Esophagus (tissue), 2 donors: ENCODE results near the gene RUNX2. TPM values are rescaled to one million over a fixed set of nuclear protein-coding genes. Genes with fewer than 3 reads are reported as not detected.
"Not testable (repeated sequence)": the region's sequence is repeated elsewhere in the genome, so short reads cannot be mapped to it uniquely, and the experiment has no call there.

Source experiments
- H3K27ac ChIP-seq, 2 donors: one replicate each; pipeline ENCODE4 v1.5.1; 2013; ENCODE audit warnings: low read depth in 2 of 2, mild to moderate bottlenecking in 2 of 2, inconsistent platforms in 1 of 2, low read length in 1 of 2, moderate library complexity in 1 of 2
- H3K27me3 ChIP-seq, 2 donors: one replicate each; pipeline ENCODE4 v1.6.1; 2013; ENCODE audit warnings: low read length in 2 of 2, control low read depth in 1 of 2, mild to moderate bottlenecking in 1 of 2; ENCODE audit not compliant: insufficient read depth in 2 of 2, control insufficient read depth in 1 of 2
- H3K36me3 ChIP-seq, 2 donors: one replicate each; pipeline ENCODE4 v1.6.1; 2013; ENCODE audit warnings: low read length in 1 of 2; ENCODE audit not compliant: control insufficient read depth in 2 of 2, insufficient read depth in 2 of 2
- H3K4me1 ChIP-seq, 2 donors: one replicate each; pipeline ENCODE4 v1.6.1; 2013; ENCODE audit warnings: low read length in 1 of 2; ENCODE audit not compliant: control insufficient read depth in 2 of 2, insufficient read depth in 2 of 2
- H3K4me3 ChIP-seq, 2 donors: one replicate each; pipeline ENCODE4 v1.5.1; 2013; ENCODE audit warnings: low read length in 2 of 2, mild to moderate bottlenecking in 2 of 2, low read depth in 1 of 2, moderate library complexity in 1 of 2
- H3K9me3 ChIP-seq, 2 donors: one replicate each; pipeline ENCODE4 v1.6.1; 2013; ENCODE audit warnings: mild to moderate bottlenecking in 2 of 2, low read depth in 1 of 2, low read length in 1 of 2, moderate library complexity in 1 of 2; ENCODE audit not compliant: control insufficient read depth in 2 of 2, insufficient read depth in 1 of 2
- WGBS, 2 donors: extraction: QIAGEN DNeasy Blood & Tissue Kit; methylation state at CpG; one replicate each; pipeline ENCODE4 v1.1.7; 2013; 5-methylcytosine and 5-hydroxymethylcytosine counted together
- polyA plus RNA-seq, 2 donors: library from polyadenylated mRNA; stranded (reverse); fragments of 200-250 nt; gene quantifications; one replicate each; pipeline ENCODE4 v1.2.3, GENCODE V29; 2013
- donor health status: healthy with polysubstance abuse.
- donor health status: Bipolar disorder and iron deficiency.

RUNX2 gene
- polyA plus RNA-seq, 2 donors, result 0.31 to 0.75 TPM

GRCh38 chr6:45460166-45460565 lies 132.0 kb downstream of the RUNX2 start:
- Histone ChIP-seq H3K27me3 (no peaks in the 10 kb centered on the region), H3K9me3 (no peaks in the 10 kb centered on the region), H3K4me3 (no peak overlapping the region), H3K27ac (no peak overlapping the region), H3K36me3 (no peaks in the 10 kb centered on the region), H3K4me1 (no peaks in the 10 kb centered on the region)
- 99 to 100% methylated on average over 2 of the region's 2 CpGs for WGBS, 2 donors

GRCh38 chr6:45461486-45461885 lies 133.4 kb downstream of the RUNX2 start:
- Histone ChIP-seq H3K27ac (no peak overlapping the region), H3K27me3 (no peaks in the 10 kb centered on the region), H3K9me3 (no peaks in the 10 kb centered on the region), H3K36me3 (no peaks in the 10 kb centered on the region), H3K4me1 (no peaks in the 10 kb centered on the region), H3K4me3 (no peak overlapping the region)
- WGBS, 2 donors, result 53 to 70% methylated on average over 3 of the region's 3 CpGs

- no peaks in the 10 kb centered on the region for H3K27me3 ChIP-seq
- H3K36me3 ChIP-seq, result no peaks in the 10 kb centered on the region
- H3K4me1 ChIP-seq, result no peaks in the 10 kb centered on the region
- H3K9me3 ChIP-seq, result no peaks in the 10 kb centered on the region
- 69 to 72% methylated on average over 7 of the region's 7 CpGs for WGBS, 2 donors
- no peak overlapping the region for H3K27ac ChIP-seq
- no peak overlapping the region for H3K4me3 ChIP-seq
Observed at GRCh38 chr6:45462190-45463134, 134.3 kb downstream of the RUNX2 start.

GRCh38 chr6:45464685-45465084 lies 136.6 kb downstream of the RUNX2 start:
- no peak overlapping the region for H3K4me3 ChIP-seq
- H3K9me3 ChIP-seq, result no peaks in the 10 kb centered on the region
- no peak overlapping the region for H3K27ac ChIP-seq
- no peaks in the 10 kb centered on the region for H3K4me1 ChIP-seq
- no peaks in the 10 kb centered on the region for H3K27me3 ChIP-seq
- H3K36me3 ChIP-seq, result no peaks in the 10 kb centered on the region

- Histone ChIP-seq H3K4me3 (no peak overlapping the region), H3K27me3 (no peaks in the 10 kb centered on the region), H3K9me3 (no peaks in the 10 kb centered on the region), H3K36me3 (no peaks in the 10 kb centered on the region), H3K27ac (no peak overlapping the region), H3K4me1 (no peaks in the 10 kb centered on the region)
- 87 to 91% methylated on average over 4 of the region's 4 CpGs for WGBS, 2 donors
Observed at GRCh38 chr6:45466686-45467085, 138.6 kb downstream of the RUNX2 start.

- not testable (repeated sequence) for H3K27ac ChIP-seq, H3K9me3 ChIP-seq, H3K4me3 ChIP-seq, H3K27me3 ChIP-seq, H3K4me1 ChIP-seq, H3K36me3 ChIP-seq
- 97% methylated on average over 6 of the region's 6 CpGs for WGBS, 2 donors
Observed at GRCh38 chr6:45467417-45467816, 139.3 kb downstream of the RUNX2 start.

GRCh38 chr6:45467853-45468252 lies 139.7 kb downstream of the RUNX2 start:
- Histone ChIP-seq H3K9me3 (no peaks in the 10 kb centered on the region), H3K4me3 (no peak overlapping the region), H3K36me3 (no peaks in the 10 kb centered on the region), H3K27ac (no peak overlapping the region), H3K27me3 (no peaks in the 10 kb centered on the region), H3K4me1 (no peaks in the 10 kb centered on the region)
- 91 to 94% methylated on average over 3 of the region's 3 CpGs for WGBS, 2 donors

- H3K36me3 ChIP-seq, result no peaks in the 10 kb centered on the region
- H3K9me3 ChIP-seq, result no peaks in the 10 kb centered on the region
- no peak overlapping the region for H3K4me3 ChIP-seq
- WGBS, 2 donors, result 88 to 89% methylated on average over 4 of the region's 4 CpGs
- no peak overlapping the region for H3K27ac ChIP-seq
- no peaks in the 10 kb centered on the region for H3K4me1 ChIP-seq
- no peaks in the 10 kb centered on the region for H3K27me3 ChIP-seq
Observed at GRCh38 chr6:45469663-45470062, 141.5 kb downstream of the RUNX2 start.

- H3K27ac ChIP-seq, result no peak overlapping the region
- H3K9me3 ChIP-seq, result no peaks in the 10 kb centered on the region
- no peaks in the 10 kb centered on the region for H3K4me1 ChIP-seq
- H3K27me3 ChIP-seq, result no peaks in the 10 kb centered on the region
- 76 to 85% methylated on average over 4 of the region's 4 CpGs for WGBS, 2 donors
- no peaks in the 10 kb centered on the region for H3K36me3 ChIP-seq
- no peak overlapping the region for H3K4me3 ChIP-seq
Observed at GRCh38 chr6:45470131-45470738, 142.1 kb downstream of the RUNX2 start.

GRCh38 chr6:45472382-45472781 lies 144.3 kb downstream of the RUNX2 start:
- Histone ChIP-seq H3K4me3 (no peak overlapping the region), H3K9me3 (no peaks in the 10 kb centered on the region), H3K27ac (no peak overlapping the region), H3K4me1 (peaks cover 0 to 5% of the 10 kb centered on the region in 2 donors), H3K27me3 (no peaks in the 10 kb centered on the region), H3K36me3 (no peaks in the 10 kb centered on the region)
- 72 to 79% methylated on average over 7 of the region's 7 CpGs for WGBS, 2 donors
